ENCODE measurements around the gene MAGEA9B. TPM values are rescaled to one million over a fixed set of nuclear protein-coding genes. Genes with fewer than 3 reads are reported as not detected.
"Not testable (repeated sequence)": the region's sequence is repeated elsewhere in the genome, so short reads cannot be mapped to it uniquely, and the experiment has no call there.

The MAGEA9B gene
- total RNA-seq, 1 donor from 2014 or later, result not detected

- DNase-seq (ENCODE audit: low spot score), result not testable (repeated sequence)
Measured at GRCh38 chrX:149534926-149535602, 52.2 kb downstream of the MAGEA9B start.

GRCh38 chrX:149533999-149534398 is 53.3 kb downstream of the MAGEA9B start:
- DNase-seq (ENCODE audit: low spot score), result not testable (repeated sequence)

DNA sequence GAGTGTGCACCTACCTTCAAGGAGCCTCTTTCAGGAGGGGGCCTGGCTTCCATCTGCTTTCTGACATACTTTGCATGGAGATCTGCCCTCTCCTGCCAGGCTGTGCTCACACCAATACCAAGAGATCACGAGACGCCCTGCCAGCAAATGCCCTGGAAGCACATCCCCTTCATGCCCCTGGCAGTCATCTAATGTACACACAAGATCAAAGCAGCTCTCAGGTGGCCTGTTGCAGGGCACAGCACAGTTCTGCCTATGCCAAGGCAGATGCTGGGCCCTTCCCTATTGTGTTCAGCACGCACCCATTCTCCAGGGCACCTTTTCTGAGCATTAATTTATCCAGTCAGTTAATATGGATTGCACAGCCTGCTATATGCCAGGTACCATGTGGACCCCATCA is 54.4 kb downstream of the MAGEA9B start:
- not testable (repeated sequence) for DNase-seq (ENCODE audit: low spot score)

Other genes starting within 250 kb of the MAGEA9B start
- gene IDS, start 82.2 kb downstream of the MAGEA9B start, total RNA-seq, result 55.4 TPM
- 18.6 TPM for gene EOLA1, start 46.4 kb downstream of the MAGEA9B start, total RNA-seq
- gene HSFX3, start 37.5 kb downstream of the MAGEA9B start, total RNA-seq, result not detected
- gene HSFX2, start 7.9 kb upstream of the MAGEA9B start, total RNA-seq, result 0.83 TPM
- 20.3 TPM for gene TMEM185A, start 44.3 kb upstream of the MAGEA9B start, total RNA-seq
- gene MAGEA11, start 124.6 kb upstream of the MAGEA9B start, total RNA-seq, result not detected
- 0.98 TPM for gene HSFX1, start 186.6 kb upstream of the MAGEA9B start, total RNA-seq
- gene MAGEA9, start 194.5 kb upstream of the MAGEA9B start, total RNA-seq, result not detected